UCSD-AML1 (cell line): Measurements from ENCODE around the gene UBE2G2.

ENCODE experiments used
- DNase-seq: peaks from one replicate; lab custom pipeline; 2025; ENCODE audit not compliant: unreplicated experiment; lab: John Stamatoyannopoulos, UW

UBE2G2 gene

GRCh38 chr21:44752671-44753235 lies 48.9 kb downstream of the UBE2G2 start:
- DNase-seq: peak; percentile 35

GRCh38 chr21:44751799-44752636 lies 49.6 kb downstream of the UBE2G2 start:
- DNase-seq: no peak

GRCh38 chr21:44751186-44751798 lies 50.3 kb downstream of the UBE2G2 start:
- no peak for DNase-seq

- peak; percentile 35 for DNase-seq
These were observed 51.0 kb downstream of the UBE2G2 start for GRCh38 chr21:44750675-44751025.

- DNase-seq: no peak
These were observed 51.6 kb downstream of the UBE2G2 start for GRCh38 chr21:44749759-44750674.

GRCh38 chr21:44749116-44749758 lies 52.4 kb downstream of the UBE2G2 start:
- DNase-seq: no peak

- DNase-seq: no peak
These were observed 53.0 kb downstream of the UBE2G2 start for GRCh38 chr21:44748621-44749020.

GRCh38 chr21:44742418-44743153 lies 59.0 kb downstream of the UBE2G2 start:
- no peak for DNase-seq

- DNase-seq: no peak
These were observed 59.7 kb downstream of the UBE2G2 start for GRCh38 chr21:44741921-44742320.

- DNase-seq: no peak
These were observed 60.9 kb downstream of the UBE2G2 start for GRCh38 chr21:44740742-44741141.

GRCh38 chr21:44739316-44739715 lies 62.3 kb downstream of the UBE2G2 start:
- no peak for DNase-seq

GRCh38 chr21:44738621-44739020 lies 63.0 kb downstream of the UBE2G2 start:
- DNase-seq: no peak

- no peak for DNase-seq
These were observed 63.8 kb downstream of the UBE2G2 start for GRCh38 chr21:44737706-44738354.

- DNase-seq: no peak
These were observed 65.2 kb downstream of the UBE2G2 start for GRCh38 chr21:44736291-44737004.

- no peak for DNase-seq
These were observed 65.8 kb downstream of the UBE2G2 start for GRCh38 chr21:44735821-44736220.

- DNase-seq: no peak
These were observed 66.8 kb downstream of the UBE2G2 start for GRCh38 chr21:44734841-44735240.

- DNase-seq: no peak
These were observed 67.4 kb downstream of the UBE2G2 start for GRCh38 chr21:44734026-44734745.

GRCh38 chr21:44732956-44733355 lies 68.7 kb downstream of the UBE2G2 start:
- DNase-seq: no peak
